HepG2 (cell line): ENCODE measurements around the gene ZC3H8. TPM values are rescaled to one million over a fixed set of nuclear protein-coding genes. Genes with fewer than 3 reads are reported as not detected.
A peak's percentile ranks its signal among the peaks of the same experiment; 100 is the strongest.

Experiments used
- ATAC-seq: fragments of 200-7000 bp; cut with Tn5 transposase; 3 replicates; pipeline ENCODE4 v1.9.1; 2020; ENCODE audit warnings: mild to moderate bottlenecking, moderate library complexity
- BruUV-seq: library from RNA; stranded (reverse); fragments of 400-500 nt; replicated peaks from 2 replicates; lab custom pipeline; 2021; lab: Mats Ljungman, UMichigan
- CTCF ChIA-PET: fragments of 300-600 bp; formaldehyde crosslinking; extraction: SDS; loops from one replicate; lab custom pipeline; 2021; ENCODE audit warnings: low total read pairs, inconsistent platforms, low intra/inter-chr PET ratio; lab: Yijun Ruan, JAX
- POLR2A ChIA-PET: fragments of 350-600 bp; sonication (Branson Sonifier 250); formaldehyde crosslinking; loops from one replicate; lab custom pipeline; 2020; ENCODE audit warnings: antibody characterized with exemption, inconsistent platforms; lab: Yijun Ruan, JAX
- DNase-seq: peaks from one replicate; pipeline ENCODE4 v3.0.0-alpha.2; 2015; ENCODE audit warnings: low spot score
- FAIRE-seq: peaks from 3 replicates; lab custom pipeline; 2011; peaks lifted over from hg19 to GRCh38; lab: Jason Lieb, UNC
- H2AFZ ChIP-seq: one replicate; pipeline ENCODE4 v1.6.1; 2011; ENCODE audit warnings: low read length, inconsistent platforms
- H3K27ac ChIP-seq: fragments of 300-600 bp; 3 replicates; pipeline ENCODE4 v1.8.0; 2011; ENCODE audit warnings: mixed run types, mild to moderate bottlenecking, mixed read lengths, low read length, inconsistent platforms; ENCODE audit not compliant: insufficient read depth; ENCODE audit errors: extremely low read length
- H3K27me3 ChIP-seq, 2 experiments: fragments of 200-600 bp in 1 of 2; 2 replicates in 1 of 2; 3 replicates in 1 of 2; pipeline versions ENCODE4 v1.6.0 to v1.8.0; 2011; ENCODE audit warnings: low read length in 2 of 2, mild to moderate bottlenecking in 2 of 2, moderate library complexity in 2 of 2, inconsistent platforms in 1 of 2; ENCODE audit not compliant: insufficient read depth in 2 of 2, control insufficient read depth in 1 of 2
- H3K36me3 ChIP-seq, 2 experiments: fragments of 200-600 bp in 1 of 2; replicated peaks in 1 of 2; 2 replicates in 1 of 2; 3 replicates in 1 of 2; pipeline versions ENCODE4 v1.5.1 to v1.8.0; 2011; ENCODE audit warnings: low read length in 2 of 2, inconsistent platforms in 1 of 2; ENCODE audit not compliant: insufficient read depth in 2 of 2, control insufficient read depth in 1 of 2
- H3K4me1 ChIP-seq: 2 replicates; pipeline ENCODE4 v1.5.1; 2012; ENCODE audit warnings: low read length, inconsistent platforms; ENCODE audit not compliant: insufficient read depth
- H3K4me2 ChIP-seq: 2 replicates; pipeline ENCODE4 v1.6.0; 2011; ENCODE audit warnings: low read depth, low read length, inconsistent platforms
- H3K4me3 ChIP-seq, 3 experiments: fragments of 200-600 bp in 1 of 3; sonication (generic), shearing (Covaris generic) in 1 of 3; replicated peaks in 1 of 3; 2 replicates each; pipeline ENCODE4 v1.5.1; 2011 to 2016; ENCODE audit warnings: low read length in 3 of 3, inconsistent platforms in 2 of 3, low read depth in 2 of 3, mild to moderate bottlenecking in 2 of 3, control low read depth in 1 of 3, mixed read lengths in 1 of 3; ENCODE audit not compliant: insufficient read depth in 1 of 3
- H3K79me2 ChIP-seq: one replicate; pipeline ENCODE4 v1.6.1; 2011; ENCODE audit warnings: low read length, inconsistent platforms; ENCODE audit not compliant: insufficient read depth
- H3K9ac ChIP-seq: 2 replicates; pipeline ENCODE4 v1.6.0; 2011; ENCODE audit warnings: mild to moderate bottlenecking, low read depth, low read length, inconsistent platforms; ENCODE audit not compliant: insufficient read depth
- H3K9me3 ChIP-seq: 2 replicates; pipeline ENCODE4 v1.5.1; 2012; ENCODE audit warnings: mild to moderate bottlenecking, low read length
- H4K20me1 ChIP-seq: 2 replicates; pipeline ENCODE4 v1.6.0; 2011; ENCODE audit warnings: inconsistent platforms, mild to moderate bottlenecking, low read length, moderate library complexity; ENCODE audit not compliant: insufficient read depth
- KDM4B ChIP-seq: sonication (generic); formaldehyde crosslinking; IDR thresholded peaks from 2 replicates; pipeline ENCODE4 v1.4.0; 2020; ENCODE audit warnings: missing genetic modification reagents
- KLF15 ChIP-seq: sonication (generic); formaldehyde crosslinking; IDR thresholded peaks from 2 replicates; pipeline ENCODE4 v1.8.1; 2023; ENCODE audit warnings: borderline replicate concordance, mild to moderate bottlenecking, inconsistent platforms, missing genetic modification reagents, mixed read lengths
- MAFF ChIP-seq: IDR thresholded peaks from 2 replicates; pipeline ENCODE4 v1.6.1; 2011; ENCODE audit warnings: low read depth, low read length, improper control_type of control experiment
- MAFK ChIP-seq, 2 experiments: IDR thresholded peaks in 1 of 2; conservative IDR thresholded peaks in 1 of 2; 2 replicates each; pipeline ENCODE4 v1.6.1; 2011; ENCODE audit warnings: improper control_type of control experiment in 2 of 2, low read length in 2 of 2
- NONO ChIP-seq, 2 experiments: fragments of 450-650 bp in 1 of 2; sonication (generic) in 1 of 2; formaldehyde crosslinking in 1 of 2; IDR thresholded peaks in 1 of 2; conservative IDR thresholded peaks in 1 of 2; 2 replicates each; pipeline versions ENCODE4 v1.6.1 to v1.8.0; 2017 to 2022; ENCODE audit warnings: mild to moderate bottlenecking in 1 of 2, missing genetic modification reagents in 1 of 2, moderate library complexity in 1 of 2
- NRL ChIP-seq: sonication (generic); formaldehyde crosslinking; IDR thresholded peaks from 2 replicates; pipeline ENCODE4 v1.5.0; 2020; ENCODE audit warnings: missing genetic modification reagents, mild to moderate bottlenecking, moderate library complexity, borderline replicate concordance
- RXRB ChIP-seq: IDR thresholded peaks from 2 replicates; pipeline ENCODE4 v1.6.1; 2016; ENCODE audit warnings: borderline replicate concordance, missing genetic modification reagents, missing compliant biosample characterization
- WGBS: methylation state at CpG from one replicate; pipeline ENCODE4 v1.1.6; 2017; ENCODE audit warnings: low lambda C conversion rate; 5-methylcytosine and 5-hydroxymethylcytosine counted together
- in situ Hi-C: cut with HindIII; loops from 2 replicates; pipeline ENCODE4 v1.10.0; 2017; ENCODE audit warnings: low pct_unique_long_range_greater_than_20kb; ENCODE audit not compliant: extremely low pct_ligation_motif_present
- intact Hi-C: fragments of 100-400 bp; cut with micrococcal nuclease; formaldehyde crosslinking; loops from one replicate; pipeline ENCODE4 v1.10.0; 2022; ENCODE audit not compliant: unreplicated experiment
- polyA plus RNA-seq, 8 experiments: library from polyadenylated mRNA; depleted of rRNA in 3 of 8; stranded (reverse) in 7 of 8; unstranded in 1 of 8; fragments of >200 nt; fragmentation: Illumina TruSeq in 4 of 8; extraction: Trizol in 4 of 8; gene quantifications; 2 replicates each; pipeline versions ENCODE4 v1.2.1 to v1.2.3, GENCODE V29; 2011 to 2016; ENCODE audit warnings: low read depth in 4 of 8, missing spikeins in 1 of 8, mixed read lengths in 1 of 8; ENCODE audit not compliant: insufficient read depth in 1 of 8
- total RNA-seq, 5 experiments: library from RNA; depleted of rRNA; stranded (reverse); fragments of >200 nt; fragmentation: Illumina TruSeq; extraction: Trizol; gene quantifications; 2 replicates each; pipeline ENCODE4 v1.2.3, GENCODE V29; 2016; ENCODE audit warnings: low read depth in 1 of 5

The ZC3H8 gene
- total and polyA plus RNA-seq, 2 of the 13 experiments (the other 11 are each of a cell fraction or from before 2014, with no cell fraction given): 4.5 to 17.0 TPM

GRCh38 chr2:112242384-112242783, 12.5 kb downstream of the ZC3H8 start (continued):
- TF ChIP-seq NONO (IDR thresholded peaks at IDR 0.05): no peak
- no peak for TF ChIP-seq NONO (CRISPR knock-in tag; conservative IDR thresholded peaks at IDR 0.05)
- no peak for TF ChIP-seq KLF15 (CRISPR knock-in tag)
- no peak for TF ChIP-seq RXRB (CRISPR knock-in tag)

GRCh38 chr2:112239862-112240261, 15.0 kb downstream of the ZC3H8 start:
- no peaks in the 10 kb centered on the region for H3K79me2 ChIP-seq
- H3K9ac ChIP-seq: no peak overlapping the region
- in situ Hi-C loops (no loop called here), intact Hi-C loops (no loop called here)
- BruUV-seq: no TSS peak
- no peaks in the 10 kb centered on the region for H3K9me3 ChIP-seq
- WGBS: 100% methylated on average over 1 of the region's 1 CpG
- CTCF ChIA-PET: no interaction called here
- no peak overlapping the region for H2AFZ ChIP-seq
- no peak overlapping the region for H3K4me3 ChIP-seq
- FAIRE-seq (no peak), DNase-seq (no peak), ATAC-seq (no peak)
- POLR2A ChIA-PET: no interaction called here
- peaks cover 12% of the 10 kb centered on the region for H3K4me1 ChIP-seq
- H3K36me3 ChIP-seq: peaks cover 9 to 20% of the 10 kb centered on the region in 2 experiments
- no peaks in the 10 kb centered on the region for H4K20me1 ChIP-seq
- H3K27ac ChIP-seq: no peak overlapping the region
- H3K27me3 ChIP-seq: no peaks in the 10 kb centered on the region
- TF ChIP-seq NRL (CRISPR knock-in tag): no peak
- no peak overlapping the region for H3K4me2 ChIP-seq

GRCh38 chr2:112230371-112230770, 24.5 kb downstream of the ZC3H8 start:
- FAIRE-seq (no peak), DNase-seq (no peak), ATAC-seq (no peak)
- in situ Hi-C loops: no loop called here
- Histone ChIP-seq H3K79me2 (no peaks in the 10 kb centered on the region), H2AFZ (no peak overlapping the region), H3K9me3 (no peaks in the 10 kb centered on the region), H3K27me3 (no peaks in the 10 kb centered on the region), H3K36me3 (peaks cover 3 to 13% of the 10 kb centered on the region in 2 experiments; a peak in 3 of 5 replicates), H3K9ac (no peak overlapping the region), H3K4me2 (no peak overlapping the region), H3K4me1 (no peaks in the 10 kb centered on the region), H3K4me3 (no peak overlapping the region), H3K27ac (no peak overlapping the region), H4K20me1 (no peaks in the 10 kb centered on the region)
- WGBS: 96% methylated on average over 3 of the region's 3 CpGs
- no TSS peak for BruUV-seq
- CTCF ChIA-PET: no interaction called here
- POLR2A ChIA-PET: no interaction called here
- TF ChIP-seq MAFK (conservative IDR thresholded peaks at IDR 0.05 in 1 of 2, IDR thresholded peaks at IDR 0.05 in 1 of 2; ENCODE audit: low read length in 2 of 2) (peak; percentile 92 to 96), MAFF (peak; percentile 95), KDM4B (CRISPR knock-in tag) (no peak)
- intact Hi-C loops: no loop called here
